Activated gamma-delta T cell treated with Interleukin-2 at 50 U/mL for 16 hours (primary cell): ENCODE measurements around the gene GLI1.
A peak's percentile ranks its signal among the peaks of the same experiment; 100 is the strongest.
"Not testable (repeated sequence)": the region's sequence is repeated elsewhere in the genome, so short reads cannot be mapped to it uniquely, and the experiment has no call there.

Source experiments
- DNase-seq: peaks from one replicate; pipeline ENCODE4 v3.0.0-alpha.2; 2020

Gene GLI1

GRCh38 chr12:57502311-57502969, 42.9 kb downstream of the GLI1 start:
- DNase-seq = not testable (repeated sequence)

GRCh38 chr12:57506541-57506940, 47.0 kb downstream of the GLI1 start:
- not testable (repeated sequence) for DNase-seq

- DNase-seq = not testable (repeated sequence)
Observed at GRCh38 chr12:57507796-57508195, 48.2 kb downstream of the GLI1 start.

- DNase-seq = no peak
Observed at GRCh38 chr12:57511161-57511560, 51.6 kb downstream of the GLI1 start.

- no peak for DNase-seq
Observed at GRCh38 chr12:57511588-57512325, 52.2 kb downstream of the GLI1 start.

- DNase-seq = no peak
Observed at GRCh38 chr12:57512665-57513064, 53.1 kb downstream of the GLI1 start.

GRCh38 chr12:57513266-57513665, 53.7 kb downstream of the GLI1 start:
- no peak for DNase-seq

- DNase-seq = not testable (repeated sequence)
Observed at GRCh38 chr12:57513677-57514076, 54.1 kb downstream of the GLI1 start.

GRCh38 chr12:57514246-57514645, 54.7 kb downstream of the GLI1 start:
- not testable (repeated sequence) for DNase-seq

- DNase-seq = no peak
Observed at GRCh38 chr12:57514720-57515407, 55.3 kb downstream of the GLI1 start.

GRCh38 chr12:57515408-57515933, 55.9 kb downstream of the GLI1 start:
- no peak for DNase-seq

- no peak for DNase-seq
Observed at GRCh38 chr12:57515934-57516541, 56.5 kb downstream of the GLI1 start.

- no peak for DNase-seq
Observed at GRCh38 chr12:57516617-57517153, 57.1 kb downstream of the GLI1 start.

GRCh38 chr12:57517187-57517586, 57.6 kb downstream of the GLI1 start:
- no peak for DNase-seq

GRCh38 chr12:57517718-57518117, 58.1 kb downstream of the GLI1 start:
- DNase-seq = not testable (repeated sequence)

GRCh38 chr12:57518176-57518919, 58.8 kb downstream of the GLI1 start:
- DNase-seq = no peak

GRCh38 chr12:57518920-57519795, 59.6 kb downstream of the GLI1 start:
- no peak for DNase-seq

- peak; percentile 23 for DNase-seq
Observed at GRCh38 chr12:57519796-57520052, 60.1 kb downstream of the GLI1 start.

- peak; percentile 100 for DNase-seq
Observed at GRCh38 chr12:57520053-57520818, 60.7 kb downstream of the GLI1 start, which contains the start of gene DDIT3. TSS of gene DDIT3 (minus strand) at chr12:57520514. CDS start at chr12:57517406, 3,108 bp downstream.

GRCh38 chr12:57521525-57522010, 62.0 kb downstream of the GLI1 start:
- no peak for DNase-seq
